Neural progenitor cell (in vitro differentiated cells): ENCODE data around the gene SEC61A1. TPM values are rescaled to one million over a fixed set of nuclear protein-coding genes. Genes with fewer than 3 reads are reported as not detected.

Source experiments
- DNase-seq: peaks from one replicate; pipeline ENCODE4 v3.0.0-alpha.2; 2016; ENCODE audit warnings: low spot score
- H2AFZ ChIP-seq: fragments of 200-600 bp; sonication (generic); replicated peaks from 2 replicates; pipeline ENCODE4 v1.6.1; 2016; ENCODE audit warnings: antibody characterized with exemption
- H3F3A ChIP-seq: fragments of 200-600 bp; sonication (generic); 2 replicates; pipeline ENCODE4 v1.6.1; 2016; ENCODE audit warnings: antibody characterized with exemption, low read depth
- H3K27ac ChIP-seq: fragments of 200-600 bp; sonication (generic); 2 replicates; pipeline ENCODE4 v1.5.1; 2016; ENCODE audit warnings: mild to moderate bottlenecking
- H3K27me3 ChIP-seq: fragments of 200-600 bp; sonication (generic); 2 replicates; pipeline ENCODE4 v1.6.1; 2016; ENCODE audit warnings: mild to moderate bottlenecking, moderate library complexity
- H3K36me3 ChIP-seq: fragments of 200-600 bp; sonication (generic); 2 replicates; pipeline ENCODE4 v1.5.1; 2016
- H3K4me1 ChIP-seq: fragments of 200-600 bp; sonication (generic); 2 replicates; pipeline ENCODE4 v1.6.1; 2016; ENCODE audit warnings: mixed run types
- H3K4me2 ChIP-seq: fragments of 200-600 bp; sonication (generic); 2 replicates; pipeline ENCODE4 v1.6.1; 2016
- H3K4me3 ChIP-seq: fragments of 200-600 bp; sonication (generic); 2 replicates; pipeline ENCODE4 v1.5.1; 2016
- H3K79me2 ChIP-seq: fragments of 200-600 bp; sonication (generic); 2 replicates; pipeline ENCODE4 v1.6.1; 2016; ENCODE audit warnings: low read depth
- H3K9ac ChIP-seq: fragments of 200-600 bp; sonication (generic); 2 replicates; pipeline ENCODE4 v1.6.1; 2016
- H3K9me3 ChIP-seq: fragments of 200-600 bp; sonication (generic); 2 replicates; pipeline ENCODE4 v1.5.1; 2016; ENCODE audit warnings: low read depth
- H4K20me1 ChIP-seq: fragments of 200-600 bp; sonication (generic); 2 replicates; pipeline ENCODE4 v1.6.1; 2016; ENCODE audit warnings: low read depth
- H3K27ac Mint-ChIP-seq: 3 replicates; pipeline ENCODE4 v1.8.0; 2021; ENCODE audit warnings: mixed read lengths
- H3K27me3 Mint-ChIP-seq: 2 replicates; pipeline ENCODE4 v1.8.0; 2022; ENCODE audit warnings: low read depth, mild to moderate bottlenecking, inconsistent platforms, moderate library complexity, mixed read lengths; ENCODE audit not compliant: insufficient read depth
- H3K36me3 Mint-ChIP-seq: 3 replicates; pipeline ENCODE4 v1.8.0; 2021; ENCODE audit warnings: mixed read lengths
- H3K4me1 Mint-ChIP-seq: 3 replicates; pipeline ENCODE4 v1.8.0; 2021; ENCODE audit warnings: mixed read lengths
- H3K4me3 Mint-ChIP-seq: 3 replicates; pipeline ENCODE4 v1.8.0; 2021; ENCODE audit warnings: mild to moderate bottlenecking, moderate library complexity, mixed read lengths
- H3K9me3 Mint-ChIP-seq: 3 replicates; pipeline ENCODE4 v1.8.0; 2020; ENCODE audit warnings: mixed read lengths
- EZH2 ChIP-seq: fragments of 200-600 bp; sonication (generic); IDR thresholded peaks from 2 replicates; pipeline ENCODE4 v1.6.1; 2017; ENCODE audit warnings: antibody characterized with exemption, mild to moderate bottlenecking, moderate library complexity
- EZH2phosphoT487 ChIP-seq: fragments of 200-600 bp; sonication (generic); IDR thresholded peaks from 2 replicates; pipeline ENCODE4 v1.6.1; 2017; ENCODE audit warnings: antibody characterized with exemption
- total RNA-seq: library from RNA; depleted of rRNA; stranded (reverse); fragments of >200 nt; gene quantifications from 2 replicates; pipeline ENCODE4 v1.2.3, GENCODE V29; 2015; ENCODE audit warnings: low replicate concordance
- TF ChIP-seq, protein P1 (sequence below): fragments of 200-600 bp; sonication (generic); IDR thresholded peaks from 2 replicates; pipeline ENCODE4 v1.5.1; 2017; ENCODE audit warnings: antibody characterized with exemption, mild to moderate bottlenecking

Gene SEC61A1
- total RNA-seq, 1 donor from 2014 or later: 79.1 TPM

DNA sequence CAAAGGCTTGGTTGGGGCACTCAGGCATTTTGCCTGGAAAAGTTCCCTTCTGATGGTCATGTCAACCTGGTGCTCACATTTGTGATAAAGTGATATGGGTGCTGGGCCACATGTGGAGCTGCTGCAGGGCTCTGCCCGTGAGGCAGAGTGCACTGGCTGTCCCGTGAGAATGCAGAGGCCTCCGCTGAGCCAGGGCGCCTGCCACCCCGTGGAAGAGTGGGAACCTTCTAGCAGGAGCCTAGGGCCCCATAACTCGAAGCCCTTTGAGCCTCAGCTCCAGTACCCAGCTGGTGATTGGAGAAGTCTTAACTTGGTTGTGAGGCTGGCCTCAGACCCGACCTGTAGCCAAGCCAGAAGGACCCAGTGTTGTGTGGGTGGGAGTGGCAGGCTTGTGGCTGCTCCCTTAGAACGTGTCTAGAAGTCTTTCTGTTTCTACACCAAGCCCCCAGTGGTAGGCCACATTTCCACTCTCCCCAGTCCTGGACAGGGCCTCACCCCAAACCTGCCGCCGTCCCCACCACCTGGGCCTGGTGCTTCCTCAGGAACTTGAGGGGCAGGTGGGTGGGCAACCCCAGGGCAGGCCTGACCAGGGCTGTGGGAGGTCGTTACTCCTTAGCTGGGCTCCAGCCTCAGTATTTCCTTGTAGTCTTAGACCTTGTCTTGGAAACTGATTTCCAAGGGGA, 19.7 kb downstream of the SEC61A1 start:
- H3K27me3 Mint-ChIP-seq: peaks cover 2% of the 10 kb centered on the region
- no peak overlapping the region for H3K27ac Mint-ChIP-seq
- peaks cover 16% of the 10 kb centered on the region for H3K36me3 Mint-ChIP-seq
- Histone ChIP-seq H3F3A (peaks cover 20% of the 10 kb centered on the region), H3K79me2 (no peaks in the 10 kb centered on the region), H4K20me1 (peaks cover 37% of the 10 kb centered on the region), H3K9ac (no peak overlapping the region), H3K4me1 (peaks cover 12% of the 10 kb centered on the region), H3K4me3 (no peak overlapping the region), H3K27ac (no peak overlapping the region), H2AFZ (no peak overlapping the region), H3K27me3 (peaks cover 14% of the 10 kb centered on the region), H3K9me3 (no peaks in the 10 kb centered on the region), H3K4me2 (no peak overlapping the region), H3K36me3 (no peaks in the 10 kb centered on the region)
- DNase-seq: no peak
- TF ChIP-seq EZH2phosphoT487 (no peak), EZH2 (no peak)
- TF ChIP-seq, protein P1, sequence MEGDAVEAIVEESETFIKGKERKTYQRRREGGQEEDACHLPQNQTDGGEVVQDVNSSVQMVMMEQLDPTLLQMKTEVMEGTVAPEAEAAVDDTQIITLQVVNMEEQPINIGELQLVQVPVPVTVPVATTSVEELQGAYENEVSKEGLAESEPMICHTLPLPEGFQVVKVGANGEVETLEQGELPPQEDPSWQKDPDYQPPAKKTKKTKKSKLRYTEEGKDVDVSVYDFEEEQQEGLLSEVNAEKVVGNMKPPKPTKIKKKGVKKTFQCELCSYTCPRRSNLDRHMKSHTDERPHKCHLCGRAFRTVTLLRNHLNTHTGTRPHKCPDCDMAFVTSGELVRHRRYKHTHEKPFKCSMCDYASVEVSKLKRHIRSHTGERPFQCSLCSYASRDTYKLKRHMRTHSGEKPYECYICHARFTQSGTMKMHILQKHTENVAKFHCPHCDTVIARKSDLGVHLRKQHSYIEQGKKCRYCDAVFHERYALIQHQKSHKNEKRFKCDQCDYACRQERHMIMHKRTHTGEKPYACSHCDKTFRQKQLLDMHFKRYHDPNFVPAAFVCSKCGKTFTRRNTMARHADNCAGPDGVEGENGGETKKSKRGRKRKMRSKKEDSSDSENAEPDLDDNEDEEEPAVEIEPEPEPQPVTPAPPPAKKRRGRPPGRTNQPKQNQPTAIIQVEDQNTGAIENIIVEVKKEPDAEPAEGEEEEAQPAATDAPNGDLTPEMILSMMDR: no peak
- H3K4me3 Mint-ChIP-seq: no peak overlapping the region
- H3K4me1 Mint-ChIP-seq: peaks cover 6% of the 10 kb centered on the region
- H3K9me3 Mint-ChIP-seq: no peaks in the 10 kb centered on the region

DNA sequence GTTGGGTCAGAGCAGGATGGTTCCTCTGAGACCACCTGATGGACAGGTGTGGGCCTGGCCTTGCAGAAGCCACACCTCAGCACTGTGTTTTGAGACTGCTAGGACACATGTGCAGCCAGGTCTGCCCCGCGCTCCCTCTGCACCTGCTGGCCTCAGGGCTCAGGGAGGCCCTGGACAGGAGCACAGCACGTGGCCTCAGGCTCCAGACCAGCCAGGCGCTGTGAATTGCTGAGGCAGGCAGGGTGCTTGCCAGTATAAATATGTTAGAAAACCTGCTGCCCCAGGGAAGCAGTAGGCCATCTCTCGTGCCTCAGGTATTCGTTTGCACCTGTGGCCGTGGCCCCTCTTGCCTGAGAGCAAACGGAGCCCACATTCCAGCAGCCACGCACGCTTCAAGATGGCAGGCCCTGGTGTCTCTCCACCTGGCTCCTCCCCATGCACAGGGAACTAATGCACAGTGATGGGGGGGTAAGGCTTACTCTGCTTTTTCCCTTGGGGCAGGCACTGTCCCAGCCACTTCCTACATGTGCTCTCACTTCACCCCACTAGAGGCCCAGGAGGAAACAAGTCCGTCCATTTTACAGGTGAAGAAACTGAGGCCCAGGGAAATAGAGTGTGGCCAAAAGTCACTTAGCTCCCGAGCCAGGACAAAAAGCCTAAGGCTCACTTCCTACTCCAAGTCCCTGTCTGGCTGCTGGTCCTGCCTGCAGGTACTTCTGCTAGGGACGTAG, 20.4 kb downstream of the SEC61A1 start:
- DNase-seq: no peak
- Histone ChIP-seq H3K4me1 (peaks cover 18% of the 10 kb centered on the region), H3K9ac (no peak overlapping the region), H3K36me3 (no peaks in the 10 kb centered on the region), H3K4me3 (no peak overlapping the region), H3F3A (peaks cover 13% of the 10 kb centered on the region), H4K20me1 (peaks cover 43% of the 10 kb centered on the region), H3K27ac (no peak overlapping the region), H3K9me3 (no peaks in the 10 kb centered on the region), H3K27me3 (peaks cover 21% of the 10 kb centered on the region), H2AFZ (no peak overlapping the region), H3K79me2 (no peaks in the 10 kb centered on the region), H3K4me2 (no peak overlapping the region)
- H3K4me3 Mint-ChIP-seq: no peak overlapping the region
- H3K36me3 Mint-ChIP-seq: peaks cover 10% of the 10 kb centered on the region
- no peaks in the 10 kb centered on the region for H3K9me3 Mint-ChIP-seq
- peaks cover 6% of the 10 kb centered on the region for H3K4me1 Mint-ChIP-seq
- H3K27ac Mint-ChIP-seq: no peak overlapping the region
- no peak for TF ChIP-seq EZH2phosphoT487
- TF ChIP-seq, protein P1: no peak
- no peak for TF ChIP-seq EZH2
- peaks cover 5% of the 10 kb centered on the region for H3K27me3 Mint-ChIP-seq

DNA sequence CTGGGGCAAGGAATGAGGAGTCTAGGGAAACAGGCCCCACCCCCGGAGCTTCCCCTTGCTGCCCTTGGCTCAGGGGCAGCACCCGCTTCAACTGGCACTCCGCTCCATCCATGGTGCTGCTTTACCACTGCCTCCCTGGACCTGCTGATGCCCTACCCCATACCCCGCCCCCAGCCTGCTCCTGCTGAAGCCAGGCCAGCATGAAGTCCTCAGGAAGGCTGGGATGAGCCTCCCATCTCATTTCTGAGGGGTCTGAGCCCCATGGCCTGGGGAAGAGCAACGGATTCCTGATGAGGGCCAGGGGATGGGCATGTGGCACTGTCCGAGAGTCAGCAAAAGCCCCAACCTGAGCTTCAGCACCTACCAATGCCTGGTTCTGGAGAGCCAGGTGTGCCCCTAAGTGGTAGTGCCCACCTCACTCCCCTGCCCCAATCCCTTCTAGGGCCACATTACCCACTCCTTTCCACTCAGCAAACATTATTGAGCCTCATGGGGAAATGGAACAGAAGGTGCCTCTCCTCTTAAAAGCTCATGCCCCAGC, 21.0 kb downstream of the SEC61A1 start:
- Histone ChIP-seq H2AFZ (no peak overlapping the region), H3K9me3 (no peaks in the 10 kb centered on the region), H4K20me1 (peaks cover 46% of the 10 kb centered on the region), H3K4me3 (no peak overlapping the region), H3F3A (peaks cover 11% of the 10 kb centered on the region), H3K27me3 (peaks cover 25% of the 10 kb centered on the region), H3K4me2 (no peak overlapping the region), H3K27ac (no peak overlapping the region), H3K79me2 (no peaks in the 10 kb centered on the region), H3K9ac (no peak overlapping the region), H3K36me3 (no peaks in the 10 kb centered on the region), H3K4me1 (peaks cover 20% of the 10 kb centered on the region)
- H3K36me3 Mint-ChIP-seq: peaks cover 9% of the 10 kb centered on the region
- peaks cover 6% of the 10 kb centered on the region for H3K4me1 Mint-ChIP-seq
- H3K4me3 Mint-ChIP-seq: no peak overlapping the region
- peaks cover 7% of the 10 kb centered on the region for H3K27me3 Mint-ChIP-seq
- H3K9me3 Mint-ChIP-seq: no peaks in the 10 kb centered on the region
- no peak for DNase-seq
- no peak for TF ChIP-seq EZH2phosphoT487
- TF ChIP-seq EZH2: no peak
- TF ChIP-seq, protein P1: no peak
- H3K27ac Mint-ChIP-seq: no peak overlapping the region
